GM23338 (cell line): Measurements from ENCODE around the gene CLPX. TPM values are rescaled to one million over a fixed set of nuclear protein-coding genes. Genes with fewer than 3 reads are reported as not detected.

ENCODE experiments used
- ATAC-seq: fragments of 200-7000 bp; cut with Tn5 transposase; 3 replicates; pipeline ENCODE4 v1.9.1; 2020
- DNase-seq: peaks from one replicate; pipeline ENCODE4 v3.0.0-alpha.2; 2015; ENCODE audit warnings: low spot score
- H2AFZ ChIP-seq: fragments of 200-600 bp; sonication (generic); 2 replicates; pipeline ENCODE4 v1.8.0; 2016; ENCODE audit warnings: antibody characterized with exemption, mild to moderate bottlenecking, moderate library complexity
- H3F3A ChIP-seq: fragments of 200-600 bp; sonication (generic); replicated peaks from 2 replicates; pipeline ENCODE4 v1.8.0; 2017; ENCODE audit warnings: antibody characterized with exemption, mixed run types, low read depth
- H3K27ac ChIP-seq: fragments of 200-600 bp; sonication (generic); 2 replicates; pipeline ENCODE4 v1.6.1; 2016; ENCODE audit warnings: low read depth
- H3K27me3 ChIP-seq: fragments of 200-600 bp; sonication (generic); 2 replicates; pipeline ENCODE4 v1.8.0; 2016; ENCODE audit warnings: mild to moderate bottlenecking, mixed run types, moderate library complexity; ENCODE audit not compliant: insufficient read depth
- H3K36me3 ChIP-seq: fragments of 200-600 bp; sonication (generic); 2 replicates; pipeline ENCODE4 v1.8.0; 2016; ENCODE audit warnings: mild to moderate bottlenecking; ENCODE audit not compliant: insufficient read depth
- H3K4me1 ChIP-seq: fragments of 200-600 bp; sonication (generic); 2 replicates; pipeline ENCODE4 v1.8.0; 2016; ENCODE audit warnings: mild to moderate bottlenecking, moderate library complexity; ENCODE audit not compliant: insufficient read depth
- H3K4me2 ChIP-seq: fragments of 200-600 bp; sonication (generic); 2 replicates; pipeline ENCODE4 v1.7.1; 2017; ENCODE audit warnings: mixed run types
- H3K4me3 ChIP-seq: fragments of 200-600 bp; sonication (generic); 2 replicates; pipeline ENCODE4 v1.6.1; 2016; ENCODE audit warnings: mixed run types
- H3K79me2 ChIP-seq: fragments of 200-600 bp; sonication (generic); replicated peaks from 2 replicates; pipeline ENCODE4 v1.8.0; 2017; ENCODE audit warnings: mild to moderate bottlenecking; ENCODE audit not compliant: insufficient read depth
- H3K9me2 ChIP-seq: fragments of 200-600 bp; sonication (generic); 2 replicates; pipeline ENCODE4 v1.8.0; 2017; ENCODE audit not compliant: insufficient read depth
- H4K20me1 ChIP-seq: fragments of 200-600 bp; sonication (generic); replicated peaks from 2 replicates; pipeline ENCODE4 v1.8.0; 2017; ENCODE audit warnings: mild to moderate bottlenecking; ENCODE audit not compliant: insufficient read depth
- H3K27ac Mint-ChIP-seq: 2 replicates; pipeline ENCODE4 v1.8.0; 2020; ENCODE audit warnings: inconsistent platforms, mild to moderate bottlenecking, moderate library complexity, mixed read lengths
- H3K27me3 Mint-ChIP-seq: 3 replicates; pipeline ENCODE4 v1.8.0; 2022; ENCODE audit warnings: low read depth, mild to moderate bottlenecking, moderate library complexity, mixed read lengths, inconsistent platforms; ENCODE audit not compliant: insufficient read depth, poor library complexity
- H3K36me3 Mint-ChIP-seq: 3 replicates; pipeline ENCODE4 v1.8.0; 2021; ENCODE audit warnings: low read depth, mild to moderate bottlenecking, inconsistent platforms, moderate library complexity, mixed read lengths
- H3K4me1 Mint-ChIP-seq: 3 replicates; pipeline ENCODE4 v1.8.0; 2020; ENCODE audit warnings: mild to moderate bottlenecking, inconsistent platforms, mixed read lengths
- H3K4me3 Mint-ChIP-seq: 3 replicates; pipeline ENCODE4 v1.8.0; 2021; ENCODE audit warnings: moderate library complexity, mild to moderate bottlenecking, inconsistent platforms, mixed read lengths
- H3K9me3 Mint-ChIP-seq: 3 replicates; pipeline ENCODE4 v1.8.0; 2020; ENCODE audit warnings: moderate library complexity, mild to moderate bottlenecking, inconsistent platforms, mixed read lengths
- CTCF ChIP-seq, 2 experiments: fragments of 200-600 bp in 1 of 2; sonication (generic) in 1 of 2; conservative IDR thresholded peaks; 2 replicates each; pipeline versions ENCODE4 v1.5.1 to v1.6.1; 2016 to 2017; ENCODE audit warnings: antibody characterized with exemption in 2 of 2, low read depth in 2 of 2, mild to moderate bottlenecking in 2 of 2, moderate library complexity in 1 of 2
- EZH2phosphoT487 ChIP-seq: fragments of 200-600 bp; sonication (generic); IDR thresholded peaks from one replicate; pipeline ENCODE4 v1.8.1; 2018; ENCODE audit warnings: antibody characterized with exemption; ENCODE audit not compliant: unreplicated experiment
- ZNF114 ChIP-seq: fragments of 250-450 bp; sonication (Bioruptor Pico); IDR thresholded peaks from 2 replicates; pipeline ENCODE4 v1.5.0; 2020; ENCODE audit warnings: mild to moderate bottlenecking, moderate library complexity
- polyA plus RNA-seq: library from polyadenylated mRNA; unstranded; fragments of >200 nt; fragmentation: Nextera tagmentation; extraction: Ambion mirVana; gene quantifications from 2 replicates; pipeline ENCODE4 v1.2.1, GENCODE V29; 2016
- small RNA-seq: library from RNA; depleted of rRNA; stranded (forward); fragments of <200 nt; gene quantifications from one replicate; pipeline ENCODE3, GENCODE V24; 2014; ENCODE audit warnings: low replicate concordance
- total RNA-seq: library from RNA; depleted of rRNA; stranded (reverse); fragments of >200 nt; shearing (Covaris generic); gene quantifications from 2 replicates; pipeline ENCODE4 v1.2.3, GENCODE V29; 2014; rRNA removed

The CLPX gene
- total and polyA plus RNA-seq, 2 experiments from 2014 or later = 18.9 to 40.6 TPM

GRCh38 chr15:65099336-65099735 is 85.8 kb downstream of the CLPX start:
- Mint-ChIP-seq H3K36me3 (no peaks in the 10 kb centered on the region), H3K4me1 (peaks cover 4% of the 10 kb centered on the region; the same call in 1 of the 3 replicates), H3K27me3 (peaks cover 16% of the 10 kb centered on the region), H3K27ac (no peak overlapping the region), H3K4me3 (no peak overlapping the region), H3K9me3 (no peaks in the 10 kb centered on the region)
- no peaks in the 10 kb centered on the region for H3K79me2 ChIP-seq
- H3K27me3 ChIP-seq = peaks cover 13% of the 10 kb centered on the region
- H3K36me3 ChIP-seq = no peaks in the 10 kb centered on the region
- no peak overlapping the region for H3K27ac ChIP-seq
- ATAC-seq (no peak), DNase-seq (no peak)
- no peaks in the 10 kb centered on the region for H3K9me2 ChIP-seq
- peaks cover 5% of the 10 kb centered on the region; the same call in 1 of the 2 replicates for H3K4me1 ChIP-seq
- H3K4me3 ChIP-seq = no peak overlapping the region
- no peak overlapping the region for H2AFZ ChIP-seq
- no peaks in the 10 kb centered on the region for H4K20me1 ChIP-seq
- no peak for TF ChIP-seq CTCF (conservative IDR thresholded peaks at IDR 0.05; ENCODE audit: low read depth in 2 of 2)
- TF ChIP-seq EZH2phosphoT487 = no peak
- TF ChIP-seq ZNF114 = no peak
- no peak overlapping the region for H3K4me2 ChIP-seq
- no peaks in the 10 kb centered on the region for H3F3A ChIP-seq

Small RNAs within 50 kb of the gene (small RNA-seq; reads per million reads assigned to genes)
- gene AC013553.1 (not detected), gene AC068213.1 (not detected), gene RNU6-686P (not detected)

Other genes starting within 250 kb of the CLPX start
- gene SPG21, start 195.4 kb downstream of the CLPX start, total RNA-seq = 86.6 and 102 TPM in 2 replicates
- 79.4 and 81.0 TPM in 2 replicates for gene SPG21, start 195.4 kb downstream of the CLPX start, polyA plus RNA-seq
- gene MTFMT, start 155.7 kb downstream of the CLPX start, total RNA-seq = 25.3 and 36.0 TPM in 2 replicates
- 18.9 and 19.0 TPM in 2 replicates for gene MTFMT, start 155.7 kb downstream of the CLPX start, polyA plus RNA-seq
- gene SLC51B, start 140.0 kb downstream of the CLPX start, total RNA-seq = not detected in 2 replicates
- not detected in 2 replicates for gene SLC51B, start 140.0 kb downstream of the CLPX start, polyA plus RNA-seq
- 20.1 and 27.7 TPM in 2 replicates for gene RASL12, start 117.4 kb downstream of the CLPX start, total RNA-seq
- gene RASL12, start 117.4 kb downstream of the CLPX start, polyA plus RNA-seq = 4.5 and 5.4 TPM in 2 replicates
- not detected in 2 replicates for gene KBTBD13, start 108.6 kb downstream of the CLPX start, total RNA-seq
- 0.09 TPM in 1 of 2 replicates, not detected in the other for gene KBTBD13, start 108.6 kb downstream of the CLPX start, polyA plus RNA-seq
- gene UBAP1L, start 70.1 kb downstream of the CLPX start, total RNA-seq = 1.4 and 1.5 TPM in 2 replicates
- gene UBAP1L, start 70.1 kb downstream of the CLPX start, polyA plus RNA-seq = 0.47 and 0.53 TPM in 2 replicates
- gene PDCD7, start 51.5 kb downstream of the CLPX start, total RNA-seq = 16.5 and 21.2 TPM in 2 replicates
- 16.8 and 18.9 TPM in 2 replicates for gene PDCD7, start 51.5 kb downstream of the CLPX start, polyA plus RNA-seq
- 0.03 TPM in 1 of 2 replicates, not detected in the other for gene CILP, start 26.1 kb upstream of the CLPX start, total RNA-seq
- not detected in 2 replicates for gene CILP, start 26.1 kb upstream of the CLPX start, polyA plus RNA-seq
- 3.6 and 4.6 TPM in 2 replicates for gene PARP16, start 101.5 kb upstream of the CLPX start, total RNA-seq
- 4.1 and 4.4 TPM in 2 replicates for gene PARP16, start 101.5 kb upstream of the CLPX start, polyA plus RNA-seq
- not detected in 2 replicates for gene RNU5A-1, start 110.7 kb upstream of the CLPX start, total RNA-seq
- not detected in 2 replicates for gene RNU5A-1, start 110.7 kb upstream of the CLPX start, polyA plus RNA-seq
- not detected in 2 replicates for gene RNU5B-1, start 119.3 kb upstream of the CLPX start, total RNA-seq
- gene RNU5B-1, start 119.3 kb upstream of the CLPX start, polyA plus RNA-seq = not detected in 2 replicates
- 26.3 and 30.7 TPM in 2 replicates for gene IGDCC3, start 192.7 kb upstream of the CLPX start, total RNA-seq
- gene IGDCC3, start 192.7 kb upstream of the CLPX start, polyA plus RNA-seq = 15.3 and 16.4 TPM in 2 replicates
- gene IGDCC4, start 237.6 kb upstream of the CLPX start, total RNA-seq = 8.4 and 9.6 TPM in 2 replicates
- 7.2 and 7.5 TPM in 2 replicates for gene IGDCC4, start 237.6 kb upstream of the CLPX start, polyA plus RNA-seq